HepG2 (cell line): ENCODE measurements around the gene USP36. TPM values are rescaled to one million over a fixed set of nuclear protein-coding genes. Genes with fewer than 3 reads are reported as not detected.

Experiments
- MYC ChIP-seq: sonication (generic); formaldehyde crosslinking; IDR thresholded peaks from 2 replicates; pipeline ENCODE4 v1.9.0; 2021; ENCODE audit warnings: missing genetic modification reagents, borderline replicate concordance
- PRDM10 ChIP-seq: sonication (generic); formaldehyde crosslinking; IDR thresholded peaks from 2 replicates; pipeline ENCODE4 v1.4.0; 2020; ENCODE audit warnings: low read depth, missing genetic modification reagents
- PRMT3 ChIP-seq: sonication (generic); formaldehyde crosslinking; IDR thresholded peaks from 2 replicates; pipeline ENCODE4 v1.8.1; 2022; ENCODE audit warnings: low read depth, mild to moderate bottlenecking, moderate library complexity, missing genetic modification reagents, borderline replicate concordance
- RERE ChIP-seq: IDR thresholded peaks from 2 replicates; pipeline ENCODE4 v1.6.1; 2016; ENCODE audit warnings: low read depth, missing genetic modification reagents, missing compliant biosample characterization
- RFX5 ChIP-seq: IDR thresholded peaks from 2 replicates; pipeline ENCODE4 v1.6.1; 2011; ENCODE audit warnings: low read depth, low read length, improper control_type of control experiment
- RNF2 ChIP-seq: fragments of 450-650 bp; conservative IDR thresholded peaks from 2 replicates; pipeline ENCODE4 v1.6.1; 2016; ENCODE audit warnings: low read depth
- SMC3 ChIP-seq: IDR thresholded peaks from 2 replicates; pipeline ENCODE4 v1.6.1; 2011; ENCODE audit warnings: low read length, improper control_type of control experiment
- ZNF672 ChIP-seq: sonication (generic); formaldehyde crosslinking; IDR thresholded peaks from 2 replicates; pipeline ENCODE4 v1.8.1; 2022; ENCODE audit warnings: missing genetic modification reagents
- polyA plus RNA-seq, 8 experiments: library from polyadenylated mRNA; depleted of rRNA in 3 of 8; stranded (reverse) in 7 of 8; unstranded in 1 of 8; fragments of >200 nt; fragmentation: Illumina TruSeq in 4 of 8; extraction: Trizol in 4 of 8; gene quantifications; 2 replicates each; pipeline versions ENCODE4 v1.2.1 to v1.2.3, GENCODE V29; 2011 to 2016; ENCODE audit warnings: low read depth in 4 of 8, missing spikeins in 1 of 8, mixed read lengths in 1 of 8; ENCODE audit not compliant: insufficient read depth in 1 of 8
- total RNA-seq, 5 experiments: library from RNA; depleted of rRNA; stranded (reverse); fragments of >200 nt; fragmentation: Illumina TruSeq; extraction: Trizol; gene quantifications; 2 replicates each; pipeline ENCODE4 v1.2.3, GENCODE V29; 2016; ENCODE audit warnings: low read depth in 1 of 5

The USP36 gene
- total and polyA plus RNA-seq, 2 of the 13 experiments (the other 11 are each of a cell fraction or from before 2014, with no cell fraction given): 29.6 to 45.9 TPM

GRCh38 chr17:78751447-78752161, 89.0 kb downstream of the USP36 start (continued):
- TF ChIP-seq RERE (CRISPR knock-in tag): no peak
- TF ChIP-seq MYC (CRISPR knock-in tag): no peak
- TF ChIP-seq PRDM10: no peak
- TF ChIP-seq RNF2: no peak
- no peak for TF ChIP-seq ZNF672 (CRISPR knock-in tag)
- TF ChIP-seq PRMT3: no peak
- no peak for TF ChIP-seq RFX5
- 0 out of 2 replicates have a peak, but pooled peaks have one; percentile 5 for TF ChIP-seq SMC3
